Liver (tissue), 9 donors: Measurements from ENCODE around the gene RHOG. TPM values are rescaled to one million over a fixed set of nuclear protein-coding genes. Genes with fewer than 3 reads are reported as not detected.

Source experiments
- DNase-seq: peaks from one replicate; pipeline ENCODE4 v3.0.0-alpha.2; 2017; ENCODE audit warnings: low spot score
- H3K27ac ChIP-seq, 2 donors: one replicate each; pipeline ENCODE4 v1.7.0; 2013; ENCODE audit warnings: inconsistent platforms in 2 of 2, low read length in 2 of 2, control low read depth in 1 of 2, low read depth in 1 of 2, mild to moderate bottlenecking in 1 of 2
- H3K27me3 ChIP-seq, 4 donors: one replicate each; pipeline versions ENCODE4 v1.6.1 to v1.7.0; 2013; ENCODE audit warnings: low read length in 3 of 4, inconsistent platforms in 1 of 4, mild to moderate bottlenecking in 1 of 4, moderate library complexity in 1 of 4; ENCODE audit not compliant: control insufficient read depth in 4 of 4, insufficient read depth in 4 of 4
- H3K36me3 ChIP-seq, 4 donors: one replicate each; pipeline versions ENCODE4 v1.6.1 to v1.7.0; 2013; ENCODE audit warnings: low read length in 3 of 4, mild to moderate bottlenecking in 3 of 4, low read depth in 1 of 4, moderate library complexity in 1 of 4; ENCODE audit not compliant: control insufficient read depth in 4 of 4, insufficient read depth in 3 of 4
- H3K4me1 ChIP-seq, 4 donors: one replicate each; pipeline versions ENCODE4 v1.6.1 to v1.7.0; 2013; ENCODE audit warnings: low read length in 3 of 4, mild to moderate bottlenecking in 3 of 4, moderate library complexity in 1 of 4; ENCODE audit not compliant: control insufficient read depth in 4 of 4, insufficient read depth in 4 of 4
- H3K4me3 ChIP-seq, 3 donors: one replicate each; pipeline versions ENCODE4 v1.6.1 to v1.7.0; 2013; ENCODE audit warnings: low read length in 3 of 3, control low read depth in 1 of 3, low read depth in 1 of 3, mild to moderate bottlenecking in 1 of 3
- H3K9ac ChIP-seq, 2 donors: one replicate each; pipeline ENCODE4 v1.7.0; 2013; ENCODE audit warnings: low read length in 2 of 2, mild to moderate bottlenecking in 2 of 2, moderate library complexity in 2 of 2, control low read depth in 1 of 2, low read depth in 1 of 2
- H3K9me3 ChIP-seq, 4 donors: one replicate each; pipeline versions ENCODE4 v1.6.1 to v1.7.0; 2013; ENCODE audit warnings: low read length in 3 of 4; ENCODE audit not compliant: control insufficient read depth in 4 of 4
- ATF3 ChIP-seq: IDR thresholded peaks from 2 replicates; pipeline ENCODE4 v1.6.1; 2016; ENCODE audit warnings: antibody characterized with exemption
- CTCF ChIP-seq: fragments of 150-350 bp; IDR thresholded peaks from 2 replicates; pipeline ENCODE4 v1.5.1; 2017; ENCODE audit warnings: improper control_type of control experiment, low read depth, low read length; ENCODE audit not compliant: missing input control
- EGR1 ChIP-seq, 2 donors: IDR thresholded peaks; 2 replicates each; pipeline ENCODE4 v1.6.1; 2016 to 2018; ENCODE audit warnings: antibody characterized with exemption in 2 of 2, low read depth in 2 of 2
- FOXA1 ChIP-seq: IDR thresholded peaks from 2 replicates; pipeline ENCODE4 v1.6.1; 2016; ENCODE audit warnings: antibody characterized with exemption
- FOXA2 ChIP-seq: IDR thresholded peaks from 2 replicates; pipeline ENCODE4 v1.6.1; 2016; ENCODE audit warnings: antibody characterized with exemption
- GABPA ChIP-seq, 2 donors: IDR thresholded peaks in 1 of 2; conservative IDR thresholded peaks in 1 of 2; 2 replicates each; pipeline ENCODE4 v1.6.1; 2016; ENCODE audit warnings: antibody characterized with exemption in 2 of 2, mild to moderate bottlenecking in 1 of 2, moderate library complexity in 1 of 2
- HNF4A ChIP-seq, 2 donors: conservative IDR thresholded peaks; 2 replicates each; pipeline ENCODE4 v1.6.1; 2016; ENCODE audit warnings: antibody characterized with exemption in 2 of 2, mild to moderate bottlenecking in 2 of 2
- HNF4G ChIP-seq: IDR thresholded peaks from 2 replicates; pipeline ENCODE4 v1.6.1; 2016; ENCODE audit warnings: antibody characterized with exemption
- JUND ChIP-seq, 2 donors: IDR thresholded peaks; 2 replicates each; pipeline ENCODE4 v1.6.1; 2016; ENCODE audit warnings: antibody characterized with exemption in 2 of 2
- MAX ChIP-seq: IDR thresholded peaks from 2 replicates; pipeline ENCODE4 v1.6.1; 2016; ENCODE audit warnings: antibody characterized with exemption
- NR2F2 ChIP-seq: IDR thresholded peaks from 2 replicates; pipeline ENCODE4 v1.6.1; 2016; ENCODE audit warnings: antibody characterized with exemption
- RAD21 ChIP-seq, 2 donors: IDR thresholded peaks; 2 replicates each; pipeline ENCODE4 v1.6.1; 2016; ENCODE audit warnings: antibody characterized with exemption in 2 of 2, mild to moderate bottlenecking in 2 of 2
- REST ChIP-seq: IDR thresholded peaks from 2 replicates; pipeline ENCODE4 v1.6.1; 2016; ENCODE audit warnings: antibody characterized with exemption, mild to moderate bottlenecking
- RXRA ChIP-seq, 2 donors: IDR thresholded peaks; 2 replicates each; pipeline ENCODE4 v1.6.1; 2017 to 2018; ENCODE audit warnings: antibody characterized with exemption in 2 of 2, mild to moderate bottlenecking in 1 of 2
- SP1 ChIP-seq: IDR thresholded peaks from 2 replicates; pipeline ENCODE4 v1.6.1; 2018; ENCODE audit warnings: antibody characterized with exemption, mild to moderate bottlenecking
- TAF1 ChIP-seq: conservative IDR thresholded peaks from 2 replicates; pipeline ENCODE4 v1.6.1; 2016; ENCODE audit warnings: antibody characterized with exemption, mild to moderate bottlenecking
- YY1 ChIP-seq: IDR thresholded peaks from 2 replicates; pipeline ENCODE4 v1.6.1; 2016; ENCODE audit warnings: antibody characterized with exemption, mild to moderate bottlenecking
- ZBTB33 ChIP-seq: IDR thresholded peaks from 2 replicates; pipeline ENCODE4 v1.6.1; 2016; ENCODE audit warnings: antibody characterized with exemption
- WGBS: extraction: QIAGEN DNeasy Blood & Tissue Kit; methylation state at CpG from one replicate; pipeline ENCODE4 v1.1.7; 2013; 5-methylcytosine and 5-hydroxymethylcytosine counted together
- polyA plus RNA-seq, 2 donors: library from polyadenylated mRNA; stranded (reverse) in 1 of 2; unstranded in 1 of 2; fragments of 200-250 nt in 1 of 2; fragments of >200 nt in 1 of 2; fragmentation: Nextera tagmentation in 1 of 2; extraction: Ambion mirVana in 1 of 2; gene quantifications; one replicate each; pipeline versions ENCODE4 v1.2.1 to v1.2.3, GENCODE V29; 2013 to 2015
- total RNA-seq, 2 donors: library from RNA; depleted of rRNA; stranded (reverse); fragments of >200 nt; gene quantifications; one replicate each; pipeline ENCODE4 v1.2.3, GENCODE V29; 2014
- donor health status: healthy.
- donor health status: healthy.
- donor health status: healthy.
- donor health status: healthy.
- donor health status: healthy.

RHOG gene
- total and polyA plus RNA-seq, 4 donors = 7.4 to 32.9 (median 17.8) TPM

GRCh38 chr11:3817181-3817800 is 23.5 kb downstream of the RHOG start:
- DNase-seq = no peak
- Histone ChIP-seq H3K9me3 (no peaks in the 10 kb centered on the region), H3K27me3 (no peaks in the 10 kb centered on the region), H3K9ac (no peak overlapping the region), H3K4me3 (no peak overlapping the region), H3K36me3 (peaks cover 0 to 3% (median 0%) of the 10 kb centered on the region in 4 donors), H3K4me1 (no peaks in the 10 kb centered on the region), H3K27ac (no peak overlapping the region)
- 90% methylated on average over 10 of the region's 10 CpGs for WGBS
- TF ChIP-seq MAX (no peak), FOXA2 (no peak), GABPA (IDR thresholded peaks at IDR 0.05 in 1 of 2, conservative IDR thresholded peaks at IDR 0.05 in 1 of 2) (no peak), SP1 (no peak), EGR1 (IDR thresholded peaks at IDR 0.05; ENCODE audit: low read depth in 2 of 2) (no peak), JUND (IDR thresholded peaks at IDR 0.05) (no peak), REST (no peak), FOXA1 (no peak), RAD21 (IDR thresholded peaks at IDR 0.05) (no peak), TAF1 (no peak), CTCF (no peak), RXRA (IDR thresholded peaks at IDR 0.05) (no peak), ZBTB33 (no peak), YY1 (no peak), HNF4G (no peak), NR2F2 (no peak), ATF3 (no peak), HNF4A (conservative IDR thresholded peaks at IDR 0.05) (no peak)
